Measurements from ENCODE around the gene GNAL.
A peak's percentile ranks its signal among the peaks of the same experiment; 100 is the strongest.

GNAL gene

DNA sequence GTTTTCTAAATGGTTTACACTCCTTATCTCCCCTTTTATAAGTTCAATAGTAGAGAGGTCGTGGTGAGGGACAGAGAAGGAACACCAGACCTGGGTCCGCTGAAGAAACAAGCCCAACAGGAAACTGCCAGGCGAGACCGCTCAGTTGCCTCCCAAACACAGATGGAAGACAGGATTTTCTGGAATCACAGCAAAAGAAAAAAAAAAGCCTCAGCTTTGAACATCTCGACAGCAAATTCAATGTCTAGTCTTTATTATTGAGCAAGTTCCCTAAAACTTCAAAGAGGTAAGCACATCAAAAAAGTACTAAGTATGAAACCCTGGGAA, 33.5 kb upstream of the GNAL start:
- peak overlapping the region; percentile 13; the same call in 1 of the 2 replicates for H3K4me3 ChIP-seq (ENCODE audit: low read length)

DNA sequence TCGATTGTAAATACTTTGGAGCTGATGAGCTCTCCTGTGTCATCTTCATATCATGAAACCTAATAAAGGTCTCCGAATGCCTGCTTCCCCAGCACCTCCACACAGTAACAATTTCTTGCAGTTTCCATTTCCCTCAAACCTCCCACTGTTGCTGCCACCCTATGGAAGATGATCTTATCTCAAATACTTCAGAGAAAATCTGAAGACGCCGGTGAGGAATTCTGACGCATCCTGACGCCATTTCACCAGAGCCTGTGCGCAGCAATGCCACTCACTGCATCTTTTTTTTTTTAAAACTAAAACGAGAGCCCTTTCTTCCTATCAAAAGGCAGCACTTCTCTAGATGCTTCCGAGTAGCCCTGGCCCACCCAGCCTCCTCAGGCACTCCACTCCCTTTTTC, 31.9 kb upstream of the GNAL start:
- Histone ChIP-seq H3K27ac (ENCODE audit: low read depth, low read length) (no peak overlapping the region), H3K4me1 (ENCODE audit: control insufficient read depth, low read length) (peaks cover 11% of the 10 kb centered on the region), H3K27me3 (ENCODE audit: control insufficient read depth, low read length) (peaks cover 24% of the 10 kb centered on the region), H3K4me3 (ENCODE audit: low read length) (no peak overlapping the region), H3K4me2 (ENCODE audit: low read length) (no peak overlapping the region), H4K20me1 (ENCODE audit: control insufficient read depth, insufficient read depth, low read depth, low read length) (no peaks in the 10 kb centered on the region), H3K36me3 (ENCODE audit: control insufficient read depth, low read length) (no peaks in the 10 kb centered on the region), H3K79me2 (ENCODE audit: control insufficient read depth, low read length) (no peaks in the 10 kb centered on the region), H3K9me3 (ENCODE audit: control insufficient read depth, insufficient read depth, low read length) (no peaks in the 10 kb centered on the region), H3K9me2 (replicated peaks; ENCODE audit: control insufficient read depth, low read length) (no peaks in the 10 kb centered on the region), H3F3A (ENCODE audit: control insufficient read depth, insufficient read depth) (no peaks in the 10 kb centered on the region)
- TF ChIP-seq EZH2phosphoT487 (IDR thresholded peaks at IDR 0.05; ENCODE audit: borderline replicate concordance, low read length): no peak
- TF ChIP-seq, protein P1, sequence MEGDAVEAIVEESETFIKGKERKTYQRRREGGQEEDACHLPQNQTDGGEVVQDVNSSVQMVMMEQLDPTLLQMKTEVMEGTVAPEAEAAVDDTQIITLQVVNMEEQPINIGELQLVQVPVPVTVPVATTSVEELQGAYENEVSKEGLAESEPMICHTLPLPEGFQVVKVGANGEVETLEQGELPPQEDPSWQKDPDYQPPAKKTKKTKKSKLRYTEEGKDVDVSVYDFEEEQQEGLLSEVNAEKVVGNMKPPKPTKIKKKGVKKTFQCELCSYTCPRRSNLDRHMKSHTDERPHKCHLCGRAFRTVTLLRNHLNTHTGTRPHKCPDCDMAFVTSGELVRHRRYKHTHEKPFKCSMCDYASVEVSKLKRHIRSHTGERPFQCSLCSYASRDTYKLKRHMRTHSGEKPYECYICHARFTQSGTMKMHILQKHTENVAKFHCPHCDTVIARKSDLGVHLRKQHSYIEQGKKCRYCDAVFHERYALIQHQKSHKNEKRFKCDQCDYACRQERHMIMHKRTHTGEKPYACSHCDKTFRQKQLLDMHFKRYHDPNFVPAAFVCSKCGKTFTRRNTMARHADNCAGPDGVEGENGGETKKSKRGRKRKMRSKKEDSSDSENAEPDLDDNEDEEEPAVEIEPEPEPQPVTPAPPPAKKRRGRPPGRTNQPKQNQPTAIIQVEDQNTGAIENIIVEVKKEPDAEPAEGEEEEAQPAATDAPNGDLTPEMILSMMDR (IDR thresholded peaks at IDR 0.05; ENCODE audit: low read depth, low read length, poor library complexity, severe bottlenecking): no peak

More for the DNA sequence above, 33.5 kb upstream of the GNAL start:
- H3K9me3 ChIP-seq (ENCODE audit: control insufficient read depth, insufficient read depth, low read length): no peaks in the 10 kb centered on the region
- peaks cover 33% of the 10 kb centered on the region for H3K27me3 ChIP-seq (ENCODE audit: control insufficient read depth, low read length)
- H3K9me2 ChIP-seq (replicated peaks; ENCODE audit: control insufficient read depth, low read length): no peaks in the 10 kb centered on the region
- no peaks in the 10 kb centered on the region for H4K20me1 ChIP-seq (ENCODE audit: control insufficient read depth, insufficient read depth, low read depth, low read length)
- TF ChIP-seq, protein P1 (IDR thresholded peaks at IDR 0.05; ENCODE audit: low read depth, low read length, poor library complexity, severe bottlenecking): peak; percentile 7
- no peak for TF ChIP-seq EZH2phosphoT487 (IDR thresholded peaks at IDR 0.05; ENCODE audit: borderline replicate concordance, low read length)
- H3K4me1 ChIP-seq (ENCODE audit: control insufficient read depth, low read length): peaks cover 11% of the 10 kb centered on the region
- H3K27ac ChIP-seq (ENCODE audit: low read depth, low read length): no peak overlapping the region
- H3K36me3 ChIP-seq (ENCODE audit: control insufficient read depth, low read length): no peaks in the 10 kb centered on the region
- peak overlapping the region; percentile 35 for H3K4me2 ChIP-seq (ENCODE audit: low read length)
- H3K79me2 ChIP-seq (ENCODE audit: control insufficient read depth, low read length): no peaks in the 10 kb centered on the region
- no peaks in the 10 kb centered on the region for H3F3A ChIP-seq (ENCODE audit: control insufficient read depth, insufficient read depth)

DNA sequence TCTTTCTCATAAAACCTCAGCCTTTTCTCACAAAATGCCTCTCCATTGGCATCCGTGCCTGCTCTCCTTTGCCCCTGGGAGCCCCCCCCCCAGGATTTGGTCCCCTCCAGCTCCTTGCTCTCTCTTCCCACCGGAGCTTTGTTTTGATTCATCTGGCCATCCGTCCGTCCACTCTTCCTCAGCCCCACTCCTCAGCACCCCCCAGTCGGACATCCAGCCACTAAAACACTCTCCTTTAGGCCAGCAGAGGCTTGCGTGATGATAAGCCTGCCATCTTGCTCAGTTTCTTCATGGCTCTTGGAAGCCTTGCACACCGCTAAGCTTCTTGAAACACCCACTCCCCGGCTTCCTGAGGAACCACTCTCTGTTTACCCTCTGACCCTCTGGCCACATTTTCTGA, 31.5 kb upstream of the GNAL start:
- no peak for TF ChIP-seq EZH2phosphoT487 (IDR thresholded peaks at IDR 0.05; ENCODE audit: borderline replicate concordance, low read length)
- TF ChIP-seq, protein P1 (IDR thresholded peaks at IDR 0.05; ENCODE audit: low read depth, low read length, poor library complexity, severe bottlenecking): no peak

DNA sequence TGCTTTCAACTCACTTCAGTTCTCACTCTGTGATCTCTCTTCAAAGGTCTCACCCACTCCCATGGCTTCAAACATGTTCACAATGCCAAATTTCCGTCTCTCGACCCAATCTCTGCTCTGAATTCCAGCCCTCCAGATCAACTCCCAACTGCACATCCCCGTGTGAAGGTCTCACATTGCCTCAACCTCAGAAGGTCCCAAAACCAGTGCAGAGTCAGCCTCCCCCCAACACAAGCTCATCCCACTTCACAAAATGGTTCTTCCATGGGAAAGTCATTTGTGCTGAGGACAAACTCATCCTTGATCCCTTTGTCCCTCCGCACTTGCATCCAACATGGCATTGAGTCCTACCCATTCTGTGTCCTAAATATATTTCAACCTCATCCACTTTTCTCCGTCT, 31.0 kb upstream of the GNAL start:
- no peaks in the 10 kb centered on the region for H3F3A ChIP-seq (ENCODE audit: control insufficient read depth, insufficient read depth)
- no peak overlapping the region for H3K27ac ChIP-seq (ENCODE audit: low read depth, low read length)
- no peaks in the 10 kb centered on the region for H3K9me2 ChIP-seq (replicated peaks; ENCODE audit: control insufficient read depth, low read length)
- TF ChIP-seq EZH2phosphoT487 (IDR thresholded peaks at IDR 0.05; ENCODE audit: borderline replicate concordance, low read length): no peak
- TF ChIP-seq, protein P1 (IDR thresholded peaks at IDR 0.05; ENCODE audit: low read depth, low read length, poor library complexity, severe bottlenecking): no peak
- no peak overlapping the region for H3K4me2 ChIP-seq (ENCODE audit: low read length)
- H3K4me1 ChIP-seq (ENCODE audit: control insufficient read depth, low read length): peaks cover 16% of the 10 kb centered on the region
- H3K79me2 ChIP-seq (ENCODE audit: control insufficient read depth, low read length): no peaks in the 10 kb centered on the region
- no peaks in the 10 kb centered on the region for H4K20me1 ChIP-seq (ENCODE audit: control insufficient read depth, insufficient read depth, low read depth, low read length)
- H3K4me3 ChIP-seq (ENCODE audit: low read length): no peak overlapping the region
- H3K36me3 ChIP-seq (ENCODE audit: control insufficient read depth, low read length): no peaks in the 10 kb centered on the region
- peaks cover 28% of the 10 kb centered on the region for H3K27me3 ChIP-seq (ENCODE audit: control insufficient read depth, low read length)
- H3K9me3 ChIP-seq (ENCODE audit: control insufficient read depth, insufficient read depth, low read length): no peaks in the 10 kb centered on the region

More for the DNA sequence above, 31.5 kb upstream of the GNAL start:
- H3K4me3 ChIP-seq (ENCODE audit: low read length): no peak overlapping the region
- no peaks in the 10 kb centered on the region for H3K36me3 ChIP-seq (ENCODE audit: control insufficient read depth, low read length)
- H3K9me2 ChIP-seq (replicated peaks; ENCODE audit: control insufficient read depth, low read length): no peaks in the 10 kb centered on the region
- no peak overlapping the region for H3K4me2 ChIP-seq (ENCODE audit: low read length)
- H3F3A ChIP-seq (ENCODE audit: control insufficient read depth, insufficient read depth): no peaks in the 10 kb centered on the region
- no peaks in the 10 kb centered on the region for H4K20me1 ChIP-seq (ENCODE audit: control insufficient read depth, insufficient read depth, low read depth, low read length)
- H3K27ac ChIP-seq (ENCODE audit: low read depth, low read length): no peak overlapping the region
- H3K79me2 ChIP-seq (ENCODE audit: control insufficient read depth, low read length): no peaks in the 10 kb centered on the region
- H3K4me1 ChIP-seq (ENCODE audit: control insufficient read depth, low read length): peaks cover 12% of the 10 kb centered on the region
- peaks cover 27% of the 10 kb centered on the region for H3K27me3 ChIP-seq (ENCODE audit: control insufficient read depth, low read length)
- H3K9me3 ChIP-seq (ENCODE audit: control insufficient read depth, insufficient read depth, low read length): no peaks in the 10 kb centered on the region

All from DOHH2 (cell line).